Liver (tissue), 2 donors: ENCODE measurements around the gene MRPL54.

Experiments used
- REST ChIP-seq: IDR thresholded peaks from 2 replicates; pipeline ENCODE4 v1.6.1; 2016; ENCODE audit warnings: antibody characterized with exemption, mild to moderate bottlenecking
- TF ChIP-seq, protein P1 (sequence below): fragments of 150-350 bp; IDR thresholded peaks from 2 replicates; pipeline ENCODE4 v1.5.1; 2017; ENCODE audit warnings: improper control_type of control experiment, low read depth, low read length; ENCODE audit not compliant: missing input control
- donor health status: healthy.

GRCh38 chr19:3807574-3808354 is 45.3 kb downstream of the MRPL54 start:
- TF ChIP-seq, protein P1, sequence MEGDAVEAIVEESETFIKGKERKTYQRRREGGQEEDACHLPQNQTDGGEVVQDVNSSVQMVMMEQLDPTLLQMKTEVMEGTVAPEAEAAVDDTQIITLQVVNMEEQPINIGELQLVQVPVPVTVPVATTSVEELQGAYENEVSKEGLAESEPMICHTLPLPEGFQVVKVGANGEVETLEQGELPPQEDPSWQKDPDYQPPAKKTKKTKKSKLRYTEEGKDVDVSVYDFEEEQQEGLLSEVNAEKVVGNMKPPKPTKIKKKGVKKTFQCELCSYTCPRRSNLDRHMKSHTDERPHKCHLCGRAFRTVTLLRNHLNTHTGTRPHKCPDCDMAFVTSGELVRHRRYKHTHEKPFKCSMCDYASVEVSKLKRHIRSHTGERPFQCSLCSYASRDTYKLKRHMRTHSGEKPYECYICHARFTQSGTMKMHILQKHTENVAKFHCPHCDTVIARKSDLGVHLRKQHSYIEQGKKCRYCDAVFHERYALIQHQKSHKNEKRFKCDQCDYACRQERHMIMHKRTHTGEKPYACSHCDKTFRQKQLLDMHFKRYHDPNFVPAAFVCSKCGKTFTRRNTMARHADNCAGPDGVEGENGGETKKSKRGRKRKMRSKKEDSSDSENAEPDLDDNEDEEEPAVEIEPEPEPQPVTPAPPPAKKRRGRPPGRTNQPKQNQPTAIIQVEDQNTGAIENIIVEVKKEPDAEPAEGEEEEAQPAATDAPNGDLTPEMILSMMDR: no peak
- no peak for TF ChIP-seq REST
